Measurements from ENCODE around the gene COG4.

COG4 gene

DNA sequence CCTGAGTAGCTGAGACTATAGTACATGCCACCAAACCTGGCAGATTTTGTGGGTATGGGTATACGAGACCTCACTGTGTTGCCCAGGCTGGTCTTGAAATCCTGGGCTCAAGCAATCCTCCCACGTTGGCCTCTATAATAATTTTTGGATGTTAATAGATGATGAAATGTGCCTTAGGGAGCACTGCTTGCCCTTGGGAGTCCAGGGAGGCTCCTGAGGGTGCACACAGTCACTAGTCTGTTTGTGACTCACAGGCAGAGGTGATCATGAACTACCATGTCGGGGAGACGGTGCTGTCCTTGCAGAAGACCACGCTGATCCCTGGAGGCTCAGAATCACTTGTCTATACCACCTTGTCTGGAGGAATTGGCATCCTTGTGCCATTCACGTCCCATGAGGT lies 46.4 kb upstream of the COG4 start:
- no peak for DNase-seq (ENCODE audit: extremely low read depth, insufficient read length)
- Histone ChIP-seq H3K36me3 (ENCODE audit: control insufficient read depth, insufficient read depth, low read length) (peaks cover 50% of the 10 kb centered on the region), H3K4me3 (replicated peaks; ENCODE audit: low read depth, low read length) (no peak overlapping the region), H3K27me3 (replicated peaks; ENCODE audit: control insufficient read depth, insufficient read depth, low read length) (no peaks in the 10 kb centered on the region)
- TF ChIP-seq, protein P1, sequence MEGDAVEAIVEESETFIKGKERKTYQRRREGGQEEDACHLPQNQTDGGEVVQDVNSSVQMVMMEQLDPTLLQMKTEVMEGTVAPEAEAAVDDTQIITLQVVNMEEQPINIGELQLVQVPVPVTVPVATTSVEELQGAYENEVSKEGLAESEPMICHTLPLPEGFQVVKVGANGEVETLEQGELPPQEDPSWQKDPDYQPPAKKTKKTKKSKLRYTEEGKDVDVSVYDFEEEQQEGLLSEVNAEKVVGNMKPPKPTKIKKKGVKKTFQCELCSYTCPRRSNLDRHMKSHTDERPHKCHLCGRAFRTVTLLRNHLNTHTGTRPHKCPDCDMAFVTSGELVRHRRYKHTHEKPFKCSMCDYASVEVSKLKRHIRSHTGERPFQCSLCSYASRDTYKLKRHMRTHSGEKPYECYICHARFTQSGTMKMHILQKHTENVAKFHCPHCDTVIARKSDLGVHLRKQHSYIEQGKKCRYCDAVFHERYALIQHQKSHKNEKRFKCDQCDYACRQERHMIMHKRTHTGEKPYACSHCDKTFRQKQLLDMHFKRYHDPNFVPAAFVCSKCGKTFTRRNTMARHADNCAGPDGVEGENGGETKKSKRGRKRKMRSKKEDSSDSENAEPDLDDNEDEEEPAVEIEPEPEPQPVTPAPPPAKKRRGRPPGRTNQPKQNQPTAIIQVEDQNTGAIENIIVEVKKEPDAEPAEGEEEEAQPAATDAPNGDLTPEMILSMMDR (IDR thresholded peaks at IDR 0.05; ENCODE audit: insufficient read depth, low read length, poor library complexity, severe bottlenecking): no peak

DNA sequence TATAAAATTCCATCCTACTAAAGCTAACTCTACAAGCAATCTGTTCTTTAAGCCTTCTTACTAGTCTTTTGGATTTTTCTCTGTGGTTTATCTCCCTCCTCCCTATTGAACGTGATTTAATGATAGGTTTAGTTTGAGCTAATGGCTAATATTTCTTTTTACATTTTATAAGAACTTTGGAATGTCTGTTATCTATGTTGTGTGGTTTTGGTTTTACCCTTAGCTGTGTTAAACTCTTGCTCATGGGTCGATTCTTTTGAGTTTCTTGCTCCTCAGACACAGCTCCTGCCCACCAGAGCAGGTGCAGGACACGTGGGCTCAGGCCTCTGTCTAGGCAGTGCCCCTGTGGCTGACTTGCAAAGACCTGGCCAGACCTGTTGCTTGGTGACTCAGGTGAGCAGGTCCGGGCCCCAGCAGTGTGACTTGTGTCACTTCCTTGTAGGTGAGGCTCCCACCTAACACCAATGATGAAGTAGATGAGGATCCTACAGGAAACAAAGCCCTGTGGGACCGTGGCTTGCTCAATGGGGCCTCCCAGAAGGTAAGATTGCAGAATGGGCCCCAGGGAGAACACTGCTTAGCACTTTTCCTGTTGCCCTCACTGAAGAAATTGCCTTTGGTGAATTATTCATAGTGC lies 45.4 kb upstream of the COG4 start:
- H3K27me3 ChIP-seq (replicated peaks; ENCODE audit: control insufficient read depth, insufficient read depth, low read length): no peaks in the 10 kb centered on the region
- TF ChIP-seq, protein P1 (IDR thresholded peaks at IDR 0.05; ENCODE audit: insufficient read depth, low read length, poor library complexity, severe bottlenecking): no peak
- H3K36me3 ChIP-seq (ENCODE audit: control insufficient read depth, insufficient read depth, low read length): peaks cover 58% of the 10 kb centered on the region
- no peak overlapping the region for H3K4me3 ChIP-seq (replicated peaks; ENCODE audit: low read depth, low read length)
- no peak for DNase-seq (ENCODE audit: extremely low read depth, insufficient read length)

DNA sequence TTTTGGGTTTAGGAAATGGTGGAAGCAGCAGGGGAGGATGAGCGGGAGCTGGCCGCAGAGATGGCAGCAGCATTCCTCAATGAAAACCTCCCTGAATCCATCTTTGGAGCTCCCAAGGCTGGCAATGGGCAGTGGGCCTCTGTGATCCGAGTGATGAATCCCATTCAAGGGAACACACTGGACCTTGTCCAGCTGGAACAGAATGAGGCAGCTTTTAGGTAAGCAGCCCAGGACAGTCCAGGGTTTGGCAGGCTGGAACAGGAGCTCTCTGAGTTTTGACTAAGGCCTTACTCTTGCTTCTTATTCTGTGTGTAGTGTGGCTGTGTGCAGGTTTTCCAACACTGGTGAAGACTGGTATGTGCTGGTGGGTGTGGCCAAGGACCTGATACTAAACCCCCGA lies 41.7 kb upstream of the COG4 start:
- Histone ChIP-seq H3K27me3 (replicated peaks; ENCODE audit: control insufficient read depth, insufficient read depth, low read length) (no peaks in the 10 kb centered on the region), H3K36me3 (ENCODE audit: control insufficient read depth, insufficient read depth, low read length) (peaks cover 53% of the 10 kb centered on the region), H3K4me3 (replicated peaks; ENCODE audit: low read depth, low read length) (no peak overlapping the region)
- TF ChIP-seq, protein P1 (IDR thresholded peaks at IDR 0.05; ENCODE audit: insufficient read depth, low read length, poor library complexity, severe bottlenecking): no peak
- DNase-seq (ENCODE audit: extremely low read depth, insufficient read length): no peak

DNA sequence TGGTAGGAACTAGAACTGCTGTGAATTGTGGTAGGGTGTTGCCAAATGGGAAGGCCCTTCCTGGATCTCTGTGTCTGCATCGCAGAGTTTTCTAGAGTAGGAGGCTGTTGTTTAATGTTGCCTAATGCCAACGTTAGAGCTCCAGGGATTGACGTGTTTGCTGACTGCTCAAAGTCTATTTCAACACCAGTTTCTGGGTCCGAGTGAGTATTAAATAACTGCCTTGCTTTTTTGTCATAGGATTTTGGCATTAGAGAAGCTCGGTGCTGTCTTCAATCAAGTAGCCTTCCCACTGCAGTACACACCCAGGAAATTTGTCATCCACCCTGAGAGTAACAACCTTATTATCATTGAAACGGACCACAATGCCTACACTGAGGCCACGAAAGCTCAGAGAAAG lies 40.3 kb upstream of the COG4 start:
- TF ChIP-seq, protein P1 (IDR thresholded peaks at IDR 0.05; ENCODE audit: insufficient read depth, low read length, poor library complexity, severe bottlenecking): no peak
- peaks cover 49% of the 10 kb centered on the region for H3K36me3 ChIP-seq (ENCODE audit: control insufficient read depth, insufficient read depth, low read length)
- no peak overlapping the region for H3K4me3 ChIP-seq (replicated peaks; ENCODE audit: low read depth, low read length)

DNA sequence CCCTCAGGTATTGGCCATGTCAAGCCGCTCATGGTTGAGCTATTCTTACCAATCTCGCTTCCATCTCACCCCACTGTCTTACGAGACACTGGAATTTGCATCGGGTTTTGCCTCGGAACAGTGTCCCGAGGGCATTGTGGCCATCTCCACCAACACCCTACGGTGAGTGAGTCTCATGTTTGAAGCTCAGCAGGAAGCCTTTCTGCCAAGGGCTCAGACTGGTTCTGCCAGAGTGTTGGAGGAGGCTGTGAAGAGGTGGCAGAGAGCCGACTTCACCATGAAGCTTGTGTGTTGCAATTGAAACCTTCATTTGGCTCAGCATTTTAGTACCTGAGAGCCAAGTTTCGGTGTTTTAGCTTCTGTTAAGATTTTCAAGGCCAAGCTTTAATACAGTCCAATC lies 38.3 kb upstream of the COG4 start:
- H3K36me3 ChIP-seq (ENCODE audit: control insufficient read depth, insufficient read depth, low read length): peaks cover 44% of the 10 kb centered on the region
- H3K4me3 ChIP-seq (replicated peaks; ENCODE audit: low read depth, low read length): no peak overlapping the region
- no peaks in the 10 kb centered on the region for H3K27me3 ChIP-seq (replicated peaks; ENCODE audit: control insufficient read depth, insufficient read depth, low read length)
- DNase-seq (ENCODE audit: extremely low read depth, insufficient read length): no peak
- TF ChIP-seq, protein P1 (IDR thresholded peaks at IDR 0.05; ENCODE audit: insufficient read depth, low read length, poor library complexity, severe bottlenecking): no peak

More for the DNA sequence above, 40.3 kb upstream of the COG4 start:
- H3K27me3 ChIP-seq (replicated peaks; ENCODE audit: control insufficient read depth, insufficient read depth, low read length): no peaks in the 10 kb centered on the region
- DNase-seq (ENCODE audit: extremely low read depth, insufficient read length): no peak

DNA sequence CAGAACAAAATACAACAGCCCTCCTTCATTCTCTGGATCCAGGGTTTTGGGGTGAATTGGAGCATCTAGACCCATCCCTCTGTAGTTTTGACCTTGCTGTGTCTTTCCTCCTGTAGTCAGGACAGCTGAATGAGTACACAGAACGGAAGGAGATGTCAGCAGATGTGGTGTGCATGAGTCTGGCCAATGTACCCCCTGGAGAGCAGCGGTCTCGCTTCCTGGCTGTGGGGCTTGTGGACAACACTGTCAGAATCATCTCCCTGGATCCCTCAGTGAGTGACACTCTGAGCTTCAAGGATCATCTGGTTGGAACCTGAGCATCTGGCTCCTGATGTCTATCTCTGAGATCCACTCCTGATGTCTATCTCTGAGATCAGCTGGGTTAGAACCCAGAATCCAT lies 32.7 kb upstream of the COG4 start:
- H3K27me3 ChIP-seq (replicated peaks; ENCODE audit: control insufficient read depth, insufficient read depth, low read length): no peaks in the 10 kb centered on the region
- H3K4me3 ChIP-seq (replicated peaks; ENCODE audit: low read depth, low read length): no peak overlapping the region
- TF ChIP-seq, protein P1 (IDR thresholded peaks at IDR 0.05; ENCODE audit: insufficient read depth, low read length, poor library complexity, severe bottlenecking): no peak
- DNase-seq (ENCODE audit: extremely low read depth, insufficient read length): no peak
- H3K36me3 ChIP-seq (ENCODE audit: control insufficient read depth, insufficient read depth, low read length): peaks cover 47% of the 10 kb centered on the region

Data from GM06990 (cell line).